HuH-7.5 (cell line): ENCODE results near the gene RUBCN.

Source experiments
- DNase-seq: peaks from one replicate; pipeline ENCODE4 v3.0.0; 2011; ENCODE audit warnings: low spot score

Gene RUBCN

DNA sequence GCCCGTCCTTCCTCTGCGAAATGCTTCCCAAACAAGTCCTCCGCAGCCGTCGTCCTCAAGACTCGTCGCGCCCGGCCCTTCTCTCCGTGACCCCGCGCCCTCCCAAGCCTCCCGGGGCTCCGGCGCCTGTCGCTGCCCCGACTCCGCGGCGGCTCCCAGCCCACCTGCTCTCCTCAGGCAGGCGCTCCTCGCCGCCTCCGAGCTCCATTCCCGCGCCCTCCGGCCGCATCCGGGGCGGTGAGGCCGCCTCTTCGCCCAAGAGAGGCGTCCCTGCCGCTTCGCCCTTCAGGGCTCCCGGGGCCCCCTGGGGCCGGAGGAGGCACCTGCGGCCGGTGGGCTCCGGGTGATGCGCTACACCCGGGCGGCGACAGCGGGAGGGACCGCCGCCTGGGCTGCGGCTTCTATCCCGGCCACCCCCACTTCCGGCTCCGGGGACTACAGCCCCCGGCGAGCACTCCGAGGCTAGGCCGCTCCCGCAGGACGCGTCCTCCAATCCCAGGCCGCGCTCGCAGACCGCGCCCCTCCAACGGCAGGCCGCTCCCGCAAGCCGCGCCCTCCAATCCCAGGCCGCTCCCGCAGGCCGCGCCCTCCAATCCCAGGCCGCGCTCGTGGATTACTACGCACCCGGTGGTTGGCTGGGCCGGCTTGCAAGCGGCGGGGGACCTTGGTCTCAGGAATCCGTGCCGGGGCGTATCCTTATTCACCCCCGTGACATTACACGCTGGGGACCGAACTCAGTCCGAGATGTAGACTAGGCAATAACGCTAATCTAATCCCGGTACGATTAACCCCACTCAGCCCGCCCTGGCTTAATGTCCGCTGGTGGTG lies at the start of gene RUBCN:
RUBCN (minus strand) TSS at position 414 of the 828 bp plus-strand sequence; CDS start at position 229, 185 bp downstream.
- peak; percentile 92 for DNase-seq

DNA sequence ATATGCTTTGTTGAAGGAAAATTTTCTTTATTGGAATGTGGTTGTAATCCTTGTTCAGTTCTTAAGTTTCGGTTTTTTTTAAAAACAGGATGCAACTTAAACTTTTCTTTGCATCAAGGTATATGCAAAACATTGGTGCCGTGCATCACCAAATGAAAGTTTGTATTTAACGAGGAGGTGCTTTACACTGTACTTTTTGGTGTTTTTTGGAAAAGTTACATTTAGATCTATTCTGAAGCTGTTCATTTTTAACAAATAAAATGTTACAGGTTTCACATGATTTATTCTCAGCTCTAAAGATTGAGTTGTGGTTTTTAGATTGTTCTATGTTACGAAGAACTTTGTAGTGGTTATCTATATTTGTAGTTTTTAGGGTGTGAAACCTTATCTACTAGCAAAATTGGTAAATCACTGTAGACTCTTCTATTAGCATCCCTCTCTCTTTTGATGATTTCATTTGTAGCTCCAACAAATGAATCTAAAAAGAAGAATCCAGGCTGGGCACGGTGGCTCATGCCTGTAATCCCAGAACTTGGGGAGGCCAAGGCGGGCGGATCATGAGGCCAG lies 47.4 kb upstream of the RUBCN start:
- DNase-seq = no peak

DNA sequence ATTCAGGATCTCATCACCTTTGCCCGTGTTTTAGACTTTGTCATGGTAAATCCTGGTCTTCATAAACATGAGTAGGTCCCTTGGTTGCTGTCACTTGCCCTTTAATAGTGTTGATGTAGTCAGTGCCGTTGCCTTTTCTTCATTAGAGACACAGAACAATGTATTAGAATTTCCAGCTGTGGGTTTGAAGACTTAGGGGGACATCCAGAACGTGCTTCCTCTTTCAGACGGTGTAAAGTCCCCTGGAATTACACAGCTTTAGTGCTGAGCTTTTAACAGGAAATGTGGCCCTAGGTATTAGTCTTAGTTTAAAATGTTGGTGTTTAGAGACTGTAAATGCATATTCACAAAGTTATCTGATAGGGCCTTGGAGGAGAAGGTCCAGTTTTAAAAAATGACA lies 45.5 kb upstream of the RUBCN start:
- DNase-seq = no peak

DNA sequence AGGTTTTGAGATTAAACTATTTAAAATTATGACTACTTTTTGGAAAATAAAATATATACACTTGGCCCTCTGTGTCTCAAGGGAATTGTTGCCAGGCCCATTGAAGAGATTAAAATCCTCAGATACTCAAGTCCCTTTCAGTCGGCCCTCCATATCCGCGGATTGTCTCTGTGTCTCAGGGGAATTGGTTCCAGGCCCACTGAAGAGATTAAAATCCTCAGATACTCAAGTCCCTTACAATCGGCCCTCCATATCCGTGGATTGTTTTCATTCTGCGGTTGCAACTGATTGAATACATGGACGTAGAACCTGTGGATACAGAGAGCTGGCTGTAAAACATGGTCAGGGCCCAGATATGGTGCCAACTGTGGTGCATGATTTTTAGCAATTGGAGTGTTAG lies 38.6 kb upstream of the RUBCN start:
- no peak for DNase-seq

DNA sequence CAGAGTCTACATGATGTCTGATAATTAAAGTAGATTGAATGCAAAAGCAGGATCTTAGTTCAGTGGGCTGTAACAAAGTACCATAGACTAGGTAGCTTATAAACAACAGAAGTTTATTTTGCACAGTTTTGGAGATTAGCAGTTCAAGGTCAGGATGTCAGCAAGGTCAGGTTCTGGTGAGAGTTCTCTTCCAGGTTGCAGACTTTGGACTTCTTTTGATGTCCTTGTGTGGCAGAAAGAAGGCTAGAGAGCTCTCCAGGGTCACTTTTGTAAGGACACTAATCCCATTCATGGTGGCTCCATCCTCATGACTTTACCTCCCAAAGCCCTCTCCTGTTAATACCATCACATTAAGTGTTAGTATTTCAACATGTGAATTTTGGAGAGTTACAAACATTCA lies 25.1 kb upstream of the RUBCN start:
- no peak for DNase-seq

DNA sequence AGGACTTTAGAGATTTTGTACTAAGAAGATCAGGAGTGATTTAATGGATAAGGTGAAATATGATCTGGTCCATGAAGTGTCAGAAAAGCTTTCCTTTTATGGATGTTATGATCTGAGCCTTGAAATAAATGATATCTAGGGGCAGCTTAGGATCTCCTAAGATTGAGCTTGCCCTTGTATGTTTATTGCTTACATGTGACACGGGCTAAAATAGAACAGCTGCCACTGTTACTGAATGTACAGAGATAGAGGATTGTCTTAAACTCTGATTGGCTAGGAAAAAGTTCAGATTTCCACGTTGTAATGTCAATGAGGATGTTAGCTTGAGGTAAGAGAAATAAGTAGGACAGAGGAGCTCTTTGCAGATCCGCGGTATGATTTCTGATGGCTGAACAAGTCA lies 21.8 kb upstream of the RUBCN start:
- DNase-seq = no peak

DNA sequence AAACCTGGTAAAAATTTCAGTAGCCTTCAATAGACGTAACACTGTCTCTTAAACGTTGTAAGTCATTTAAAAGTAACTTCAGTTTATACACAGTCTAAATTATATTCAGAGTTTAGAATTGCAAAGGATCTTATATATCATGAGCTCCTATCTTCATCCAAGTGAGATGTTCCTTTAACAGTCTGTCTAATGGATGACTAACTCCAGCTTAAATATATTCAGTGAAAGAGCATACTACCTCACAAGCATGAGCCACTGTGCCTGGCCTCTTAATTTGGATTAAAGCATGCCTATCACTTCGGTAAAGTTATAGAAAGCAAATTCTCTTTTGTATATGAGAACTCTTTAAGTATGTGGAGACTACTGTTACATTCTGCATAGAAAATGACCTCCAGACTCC lies 20.0 kb upstream of the RUBCN start:
- no peak for DNase-seq

DNA sequence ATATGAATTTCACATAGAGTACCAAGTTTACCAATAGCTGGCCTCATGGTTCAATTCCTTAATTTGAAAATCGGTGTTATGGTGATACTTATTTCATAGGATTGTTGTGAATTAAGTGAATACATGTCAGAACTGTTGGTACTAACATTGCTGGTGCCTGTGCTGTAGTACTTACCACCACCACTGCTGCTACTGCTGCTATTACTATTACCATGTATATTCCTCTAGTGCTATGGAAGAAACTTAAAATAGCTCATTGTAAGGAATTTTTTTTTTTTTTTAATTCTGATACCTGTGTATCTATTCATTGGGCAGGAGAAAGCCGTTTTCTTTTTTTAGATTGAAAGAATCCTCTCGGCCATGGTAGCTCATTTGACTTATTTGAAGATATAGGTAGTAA lies 16.6 kb upstream of the RUBCN start:
- no peak for DNase-seq

DNA sequence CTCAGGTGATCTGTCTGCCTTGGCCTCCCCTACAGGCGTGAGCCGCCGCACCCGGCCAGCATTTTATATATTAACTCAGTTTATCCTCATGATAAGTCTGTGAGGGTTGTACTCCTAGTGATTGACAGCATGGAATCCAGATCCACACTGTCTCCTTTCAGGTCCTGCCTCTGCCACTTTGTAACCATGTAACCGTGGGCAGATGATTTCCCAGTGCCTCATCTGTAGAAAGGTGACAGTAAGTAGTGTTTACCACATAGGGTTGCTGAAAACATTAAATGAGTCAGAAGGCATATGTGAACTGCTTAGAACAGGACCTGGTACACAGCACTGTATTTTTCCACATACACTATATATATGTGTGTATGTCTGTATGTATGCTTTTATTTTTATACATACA lies 15.4 kb upstream of the RUBCN start:
- DNase-seq = no peak

DNA sequence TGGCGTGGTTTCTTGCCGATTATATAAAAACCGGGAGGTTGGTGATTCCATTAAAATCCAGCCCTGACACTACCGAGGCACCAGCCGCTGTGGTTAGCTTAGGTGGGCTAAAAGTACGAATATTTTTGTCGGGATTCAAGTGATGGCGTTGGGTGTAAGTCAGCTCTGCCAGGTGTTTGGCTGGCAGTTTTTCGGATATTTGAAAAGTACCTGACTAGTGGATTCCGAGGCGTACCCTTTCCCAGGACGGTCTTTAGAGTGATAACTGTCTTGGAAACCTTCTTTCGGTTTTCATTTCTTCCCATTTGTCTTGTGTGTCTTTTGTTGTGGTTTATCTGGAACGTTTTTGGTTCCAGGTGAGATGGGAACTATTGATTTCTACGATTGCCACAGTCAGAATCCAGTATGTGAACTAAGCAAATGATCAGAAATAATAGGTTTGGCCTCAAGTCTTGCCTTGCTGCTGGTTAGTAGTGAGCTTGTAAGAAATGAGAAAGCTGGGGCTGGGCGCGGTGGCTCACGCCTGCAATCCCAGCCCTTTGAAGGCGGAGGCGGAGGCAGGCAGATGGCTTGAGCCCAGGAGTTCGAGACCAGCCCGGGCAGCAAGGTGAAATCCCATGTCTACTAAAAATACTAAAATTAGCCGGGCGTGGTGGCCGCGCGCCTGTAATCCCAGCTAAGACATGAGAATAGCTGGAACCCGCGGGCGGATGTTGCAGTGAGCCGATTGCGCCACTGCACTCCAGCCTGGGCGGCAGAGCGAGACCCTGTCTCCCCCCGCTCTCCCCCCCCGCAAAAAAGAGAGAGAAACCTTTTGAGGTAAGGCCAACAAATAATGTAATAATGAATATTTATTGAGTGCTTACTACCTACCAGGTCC lies 14.4 kb upstream of the RUBCN start:
- no peak for DNase-seq

DNA sequence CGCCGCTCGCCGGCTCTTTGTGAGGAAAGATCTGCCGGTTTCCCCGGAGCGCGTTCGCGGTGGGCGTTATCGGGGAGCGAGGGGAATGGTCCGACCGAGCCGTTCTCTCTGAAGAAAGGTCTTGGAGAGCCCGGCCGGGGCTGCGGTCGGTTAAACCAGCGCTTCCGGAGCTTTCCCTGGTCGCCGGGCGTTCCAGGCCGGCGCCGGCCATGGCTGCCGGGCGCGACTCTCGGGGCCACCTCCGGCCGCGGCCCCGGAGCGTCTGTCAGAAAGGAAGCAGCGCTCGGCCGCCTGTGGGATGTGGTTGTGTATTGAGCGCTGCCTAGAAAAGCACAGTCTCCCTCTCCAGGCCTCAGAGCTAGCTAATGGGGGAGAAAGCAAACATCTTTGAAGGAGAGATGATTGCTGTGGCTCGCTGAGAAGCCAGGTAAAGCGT lies 13.7 kb upstream of the RUBCN start:
- peak; percentile 44 for DNase-seq

DNA sequence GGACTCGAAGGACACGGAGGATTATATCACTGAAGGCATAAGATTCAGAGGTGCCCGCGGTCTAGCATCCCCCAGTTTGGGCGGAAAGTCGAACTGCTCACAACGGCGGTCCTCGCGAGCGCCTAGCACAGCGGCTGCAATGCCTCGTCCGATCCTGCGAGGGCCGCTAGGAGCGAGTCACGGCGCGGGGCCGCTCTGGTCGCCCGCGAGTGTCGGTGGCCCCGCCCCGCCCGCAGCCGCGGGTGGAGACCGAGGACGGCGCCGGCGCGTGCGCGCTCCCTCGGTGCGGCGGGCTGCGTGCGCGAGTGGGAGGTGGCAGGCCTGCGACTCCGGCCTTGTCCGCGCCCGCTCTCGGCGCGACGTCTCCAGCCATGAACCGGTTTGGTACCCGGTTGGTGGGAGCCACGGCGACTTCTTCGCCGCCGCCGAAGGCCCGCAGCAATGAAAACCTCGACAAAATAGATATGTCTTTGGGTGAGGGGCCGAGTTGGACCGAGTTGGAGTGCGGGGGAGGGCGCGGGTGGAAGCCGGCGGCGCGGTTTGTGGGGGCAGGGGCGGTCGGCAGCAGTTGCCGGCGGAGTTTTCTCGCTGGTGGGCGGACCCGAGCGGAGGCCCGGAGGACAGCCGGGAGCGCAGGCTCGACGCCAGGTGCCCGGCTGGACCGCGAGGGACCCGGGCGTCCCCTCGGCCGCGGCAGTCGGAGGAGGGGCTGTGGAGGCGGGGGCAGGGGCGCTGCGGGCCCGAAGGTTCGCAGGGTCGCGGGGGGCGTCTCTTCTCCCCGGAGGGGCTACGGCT lies 13.1 kb upstream of the RUBCN start, which contains the start of gene FYTTD1:
FYTTD1 (plus strand) TSS at position 283 of the 795 bp plus-strand sequence; CDS start at position 372, 89 bp downstream.
- DNase-seq = peak; percentile 73

DNA sequence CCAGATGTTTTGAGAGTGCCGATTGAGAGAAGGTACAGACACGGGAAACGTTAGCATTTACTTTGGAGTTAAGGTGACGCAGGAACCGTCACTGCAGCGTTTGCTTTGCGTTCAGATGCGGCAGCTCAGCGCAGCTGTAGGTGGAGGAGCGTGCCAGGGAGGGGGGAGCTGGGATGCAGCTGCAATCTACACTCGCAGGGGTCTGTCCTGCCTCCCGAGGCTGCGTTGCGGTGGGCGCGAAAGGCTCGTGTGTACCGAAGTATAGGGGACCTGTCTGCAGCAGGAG lies 12.6 kb upstream of the RUBCN start:
- DNase-seq = peak; percentile 69

DNA sequence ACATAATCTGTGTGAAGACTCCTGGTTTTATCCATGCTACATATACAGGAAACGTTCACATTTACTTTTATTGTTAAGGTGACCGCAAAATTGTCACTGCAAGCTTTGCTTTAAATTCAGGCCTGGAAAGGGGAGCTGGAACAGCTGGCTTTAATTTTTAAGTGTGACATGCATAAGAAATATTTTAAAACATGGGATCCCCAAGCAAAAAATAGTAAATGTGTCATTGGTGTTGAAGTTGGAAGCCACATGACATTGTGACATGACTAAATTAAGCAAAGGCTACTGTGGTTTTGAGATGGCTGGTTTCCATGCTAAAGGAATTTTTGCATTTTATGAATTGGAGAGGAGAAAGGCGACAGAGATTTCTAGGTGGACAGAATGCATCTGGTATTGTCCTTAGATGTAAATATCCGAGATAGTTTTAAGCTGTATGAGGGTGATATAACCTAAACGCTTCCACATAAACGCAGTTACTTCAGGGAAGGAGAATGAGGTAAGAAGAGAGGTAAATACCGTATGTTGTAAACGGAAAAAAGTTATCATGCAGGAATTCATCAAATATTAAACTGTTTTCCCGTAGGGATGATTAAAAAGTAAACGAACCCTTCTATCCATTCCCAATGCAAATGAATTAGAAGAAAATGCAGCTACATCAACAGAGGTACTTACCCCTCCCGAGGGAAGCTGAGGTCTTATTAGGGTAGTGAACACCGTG lies 12.1 kb upstream of the RUBCN start:
- no peak for DNase-seq

DNA sequence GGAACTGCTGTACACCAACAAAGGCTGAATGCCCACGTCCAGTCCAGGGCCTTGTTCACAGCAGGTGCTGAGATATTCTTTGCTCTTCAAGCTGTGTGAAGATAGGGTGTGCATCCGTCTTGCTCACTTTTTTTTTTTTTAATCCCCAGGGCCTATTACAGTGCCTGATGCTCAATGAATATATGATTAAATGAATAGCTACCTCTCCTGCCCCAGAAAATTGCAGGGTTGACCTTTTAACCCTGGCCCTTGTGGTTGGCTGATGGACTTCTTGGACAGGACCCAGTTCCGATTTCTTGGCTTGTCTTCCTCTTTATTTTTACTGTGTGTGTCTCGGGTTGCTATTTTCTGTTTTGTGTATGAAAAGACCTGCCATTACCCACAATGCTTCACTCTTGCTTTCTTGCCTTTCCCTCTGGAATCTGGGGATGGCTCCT lies 10.1 kb upstream of the RUBCN start:
- no peak for DNase-seq

DNA sequence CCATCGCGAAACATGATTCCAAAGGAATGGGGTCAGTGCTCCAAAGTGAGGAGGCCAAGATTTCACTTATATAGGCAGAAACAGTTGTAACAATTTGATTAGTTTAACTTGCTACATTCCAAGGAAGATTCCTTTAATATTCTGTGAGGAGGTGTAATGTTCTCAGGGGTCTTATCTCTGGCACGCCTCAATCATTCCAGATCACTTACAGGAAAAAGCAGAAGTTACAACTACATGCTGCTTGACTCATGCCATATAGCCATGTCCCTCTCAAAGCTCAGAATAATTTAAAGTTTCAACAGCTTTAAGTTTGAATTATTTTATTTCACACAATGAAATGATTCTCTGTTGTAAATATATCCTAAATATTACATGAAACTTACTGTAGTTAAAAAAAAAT lies 9.5 kb upstream of the RUBCN start:
- DNase-seq = no peak

DNA sequence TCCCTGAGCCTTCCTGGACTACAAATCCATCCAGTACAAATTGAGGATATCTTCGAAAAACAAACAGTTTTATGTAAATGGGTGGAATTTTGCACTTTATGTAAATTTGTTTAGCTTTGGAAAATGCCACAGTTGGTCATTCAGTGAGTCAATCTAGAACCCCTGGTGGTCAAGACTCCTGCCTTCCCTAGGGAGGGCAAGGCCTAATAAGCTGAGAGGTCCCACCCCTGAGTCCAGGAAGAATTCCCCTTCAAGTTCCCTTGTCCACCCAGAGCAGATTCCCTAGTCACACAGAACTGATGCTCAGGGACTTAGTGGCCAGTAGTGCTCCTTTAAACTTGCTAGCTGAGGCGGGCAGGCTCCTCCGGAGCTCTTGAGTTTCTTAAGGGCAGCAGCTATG lies 6.1 kb upstream of the RUBCN start:
- no peak for DNase-seq

DNA sequence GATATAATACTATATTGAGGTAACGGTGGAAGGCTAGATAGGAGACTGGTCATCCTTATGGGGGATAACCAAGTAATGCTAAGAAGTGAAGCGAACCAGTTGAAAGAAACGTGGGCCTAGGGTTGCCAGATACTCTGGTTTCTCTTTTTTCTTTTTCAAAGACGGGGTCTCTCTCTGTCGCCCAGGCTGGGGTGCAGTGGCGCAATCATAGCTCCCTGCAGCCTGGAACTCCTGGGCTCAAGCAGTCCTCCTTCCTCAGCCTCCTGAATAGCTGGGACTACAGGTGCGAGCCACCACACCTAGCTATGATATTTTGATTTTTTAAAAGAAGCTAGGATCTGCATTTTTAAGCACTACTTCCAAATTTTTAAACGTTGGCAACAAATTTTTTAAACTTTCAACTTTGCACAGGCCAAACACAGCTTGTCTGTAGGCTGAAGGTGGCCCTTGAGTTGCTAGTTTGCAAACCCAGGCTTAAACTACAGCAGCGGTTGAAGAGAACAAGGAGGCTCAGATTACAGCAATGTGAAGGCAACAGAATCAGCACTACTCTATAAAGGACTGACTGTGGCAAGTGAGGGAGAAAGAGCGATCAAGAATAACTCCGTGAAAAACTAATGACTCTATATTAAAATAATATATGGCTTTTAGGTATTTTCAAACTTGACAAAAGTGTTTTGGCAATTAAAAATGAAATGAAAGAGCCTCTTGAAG lies 1.2 kb upstream of the RUBCN start:
- no peak for DNase-seq

DNA sequence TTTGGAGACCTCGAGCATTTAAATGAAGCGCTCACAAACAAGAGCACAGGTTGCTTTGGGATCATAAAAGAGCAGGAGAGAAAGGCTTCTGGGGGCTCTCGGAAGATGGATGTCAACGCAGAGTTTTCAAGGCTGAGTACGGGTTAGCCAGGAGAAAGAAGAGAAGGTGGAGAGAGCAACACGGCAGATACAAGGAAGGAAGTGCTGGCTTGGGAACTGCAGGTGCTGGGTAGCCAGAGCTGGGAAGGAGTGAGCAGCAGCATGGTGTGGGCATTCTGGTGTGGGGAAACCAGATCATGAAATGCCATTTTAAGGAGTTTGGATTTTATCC lies 580 bp upstream of the RUBCN start:
- peak; percentile 32 for DNase-seq

DNA sequence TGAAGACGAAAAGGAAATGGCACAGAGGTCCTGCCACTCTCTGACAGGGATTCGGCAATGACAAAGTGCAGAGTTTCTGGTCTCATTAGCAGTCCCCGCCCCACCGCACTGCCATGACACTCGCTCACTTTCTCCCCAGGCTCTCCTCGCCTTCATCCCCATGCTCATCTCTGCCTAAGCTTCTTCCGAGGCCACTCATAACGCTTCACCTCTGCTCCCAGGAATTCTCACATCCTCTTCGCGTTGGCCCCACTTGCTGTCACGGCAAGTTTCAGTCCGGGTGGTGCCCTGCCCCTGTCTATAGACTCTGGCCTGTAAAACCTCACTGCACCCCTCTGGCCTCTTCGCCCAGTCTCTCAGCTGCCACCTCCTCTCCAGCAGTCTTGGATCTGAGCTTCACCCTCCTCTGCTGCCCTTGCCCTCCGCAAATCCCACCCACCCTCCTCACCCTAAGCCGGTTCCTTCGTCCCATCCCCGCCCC lies 654 bp downstream of the RUBCN start:
- DNase-seq = peak; percentile 56
